Activated B cell treated with CpG ODN at 0.5 μM for 24 hours (primary cell): ENCODE measurements around the gene CLNK. TPM values are rescaled to one million over a fixed set of nuclear protein-coding genes. Genes with fewer than 3 reads are reported as not detected.
A peak's percentile ranks its signal among the peaks of the same experiment; 100 is the strongest.

Experiments used
- ATAC-seq: fragments of 200-7000 bp; cut with Tn5 transposase; one replicate; pipeline ENCODE4 v1.10.0; 2021; ENCODE audit warnings: low read depth, mild to moderate bottlenecking, moderate library complexity
- CTCF ChIA-PET: fragments of 350-600 bp; sonication (Branson Sonifier 250); formaldehyde crosslinking; loops from one replicate; lab custom pipeline; 2021; ENCODE audit warnings: antibody characterized with exemption; lab: Charles Lee
- POLR2A ChIA-PET: fragments of 350-600 bp; sonication (Branson Sonifier 250); formaldehyde crosslinking; loops from one replicate; lab custom pipeline; 2021; ENCODE audit warnings: antibody characterized with exemption; lab: Charles Lee
- DNase-seq: peaks from one replicate; pipeline ENCODE4 v3.0.0; 2022
- H3K27ac Mint-ChIP-seq: one replicate; pipeline ENCODE4 v1.8.0; 2020; ENCODE audit warnings: mixed read lengths
- H3K27me3 Mint-ChIP-seq: one replicate; pipeline ENCODE4 v1.8.0; 2021; ENCODE audit warnings: mixed read lengths
- H3K36me3 Mint-ChIP-seq: one replicate; pipeline ENCODE4 v1.8.0; 2021; ENCODE audit warnings: low read depth, mixed read lengths
- H3K4me1 Mint-ChIP-seq: one replicate; pipeline ENCODE4 v1.8.0; 2021; ENCODE audit warnings: mixed read lengths
- H3K4me3 Mint-ChIP-seq: one replicate; pipeline ENCODE4 v1.8.0; 2020; ENCODE audit warnings: mild to moderate bottlenecking, mixed read lengths
- H3K9me3 Mint-ChIP-seq: one replicate; pipeline ENCODE4 v1.8.0; 2020; ENCODE audit warnings: mixed read lengths
- intact Hi-C: fragments of 100-400 bp; cut with micrococcal nuclease; formaldehyde crosslinking; loops from one replicate; pipeline ENCODE4 v1.15.1; 2024
- total RNA-seq: library from RNA; stranded (reverse); gene quantifications from 2 replicates; pipeline ENCODE4 v1.2.3, GENCODE V29; 2022
- TF ChIP-seq, protein P1 (sequence below): fragments of 200-600 bp; IDR thresholded peaks from one replicate; pipeline ENCODE4 v1.8.0; 2022; ENCODE audit warnings: antibody characterized with exemption, mild to moderate bottlenecking

Gene CLNK, protein sequence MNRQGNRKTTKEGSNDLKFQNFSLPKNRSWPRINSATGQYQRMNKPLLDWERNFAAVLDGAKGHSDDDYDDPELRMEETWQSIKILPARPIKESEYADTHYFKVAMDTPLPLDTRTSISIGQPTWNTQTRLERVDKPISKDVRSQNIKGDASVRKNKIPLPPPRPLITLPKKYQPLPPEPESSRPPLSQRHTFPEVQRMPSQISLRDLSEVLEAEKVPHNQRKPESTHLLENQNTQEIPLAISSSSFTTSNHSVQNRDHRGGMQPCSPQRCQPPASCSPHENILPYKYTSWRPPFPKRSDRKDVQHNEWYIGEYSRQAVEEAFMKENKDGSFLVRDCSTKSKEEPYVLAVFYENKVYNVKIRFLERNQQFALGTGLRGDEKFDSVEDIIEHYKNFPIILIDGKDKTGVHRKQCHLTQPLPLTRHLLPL
- 0.37 and 0.58 TPM in 2 replicates for total RNA-seq

DNA sequence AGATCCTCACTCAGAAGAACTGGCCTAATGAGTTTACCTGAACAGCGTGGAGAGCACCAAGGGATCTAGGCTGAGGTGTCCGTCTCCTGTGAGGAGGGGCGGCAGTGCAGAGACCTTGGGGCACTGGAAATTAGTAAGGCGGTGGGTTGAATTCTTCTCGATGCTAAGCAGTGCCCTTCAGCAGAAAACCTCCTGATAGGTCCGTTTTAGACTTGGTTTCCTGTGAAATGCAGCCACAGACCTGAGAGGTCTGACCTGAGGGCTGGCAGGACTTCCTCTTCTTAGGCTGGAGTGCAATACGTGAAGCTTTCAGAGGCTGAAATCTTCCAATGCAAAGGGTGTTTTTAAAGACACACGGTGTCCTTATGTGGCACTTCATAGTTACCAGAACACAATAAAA is at the start of gene CLNK:
Gene CLNK (minus strand): TSS at position 138 of the 400 bp plus-strand sequence. CDS start 16,899 bp downstream, outside the sequence.
- TF ChIP-seq, protein P1, sequence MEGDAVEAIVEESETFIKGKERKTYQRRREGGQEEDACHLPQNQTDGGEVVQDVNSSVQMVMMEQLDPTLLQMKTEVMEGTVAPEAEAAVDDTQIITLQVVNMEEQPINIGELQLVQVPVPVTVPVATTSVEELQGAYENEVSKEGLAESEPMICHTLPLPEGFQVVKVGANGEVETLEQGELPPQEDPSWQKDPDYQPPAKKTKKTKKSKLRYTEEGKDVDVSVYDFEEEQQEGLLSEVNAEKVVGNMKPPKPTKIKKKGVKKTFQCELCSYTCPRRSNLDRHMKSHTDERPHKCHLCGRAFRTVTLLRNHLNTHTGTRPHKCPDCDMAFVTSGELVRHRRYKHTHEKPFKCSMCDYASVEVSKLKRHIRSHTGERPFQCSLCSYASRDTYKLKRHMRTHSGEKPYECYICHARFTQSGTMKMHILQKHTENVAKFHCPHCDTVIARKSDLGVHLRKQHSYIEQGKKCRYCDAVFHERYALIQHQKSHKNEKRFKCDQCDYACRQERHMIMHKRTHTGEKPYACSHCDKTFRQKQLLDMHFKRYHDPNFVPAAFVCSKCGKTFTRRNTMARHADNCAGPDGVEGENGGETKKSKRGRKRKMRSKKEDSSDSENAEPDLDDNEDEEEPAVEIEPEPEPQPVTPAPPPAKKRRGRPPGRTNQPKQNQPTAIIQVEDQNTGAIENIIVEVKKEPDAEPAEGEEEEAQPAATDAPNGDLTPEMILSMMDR: no peak
- peaks cover 55% of the 10 kb centered on the region for H3K4me1 Mint-ChIP-seq
- no peaks in the 10 kb centered on the region for H3K36me3 Mint-ChIP-seq
- H3K9me3 Mint-ChIP-seq: no peaks in the 10 kb centered on the region
- H3K27me3 Mint-ChIP-seq: no peaks in the 10 kb centered on the region
- ATAC-seq (peak; percentile 74), DNase-seq (no peak)
- intact Hi-C loops: loop anchor here (5.0 kb wide), 2 partner anchors 48 to 743 kb away; partner anchors contain the start of gene HS3ST1
- H3K4me3 Mint-ChIP-seq: peak within 1 kb of the TSS; percentile 78
- CTCF ChIA-PET: no interaction called here
- POLR2A ChIA-PET: interaction anchor here (0.9 kb wide), 1 partner anchor 11 kb away, joined by 3 read pairs; no protein-coding TSS in a partner anchor
- peak within 1 kb of the TSS; percentile 87 for H3K27ac Mint-ChIP-seq

DNA sequence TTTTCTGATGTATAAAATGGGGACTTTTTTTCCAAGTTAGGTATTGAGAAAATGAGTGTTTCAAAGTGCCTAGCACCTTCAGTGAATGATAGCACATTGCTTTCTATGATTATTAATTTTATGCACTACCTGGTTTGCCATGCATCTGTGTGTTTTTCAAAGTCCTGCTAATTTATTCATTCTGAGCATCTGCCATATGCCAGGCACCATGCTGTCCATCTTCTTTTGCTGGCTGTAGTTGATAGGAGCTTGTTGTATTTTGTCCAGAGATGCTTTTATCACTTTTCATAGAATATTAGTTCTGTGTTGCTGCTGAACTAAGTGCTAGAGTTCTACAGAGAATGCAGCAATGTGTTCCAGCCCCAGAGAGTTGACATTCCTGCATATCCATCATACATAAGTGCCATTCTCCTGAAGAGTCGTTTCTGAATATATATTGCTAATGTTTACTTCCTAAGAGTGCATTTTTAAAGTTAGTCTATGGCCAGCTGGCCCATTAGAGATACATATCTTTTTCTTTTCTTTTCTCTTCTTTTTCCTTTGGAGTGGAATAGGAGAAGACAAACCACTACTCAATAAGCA is 49.0 kb upstream of the CLNK start:
- Mint-ChIP-seq H3K27ac (no peak overlapping the region), H3K4me1 (peaks cover 47% of the 10 kb centered on the region), H3K36me3 (no peaks in the 10 kb centered on the region), H3K4me3 (no peak overlapping the region), H3K27me3 (no peaks in the 10 kb centered on the region), H3K9me3 (peaks cover 4% of the 10 kb centered on the region)
- DNase-seq (no peak), ATAC-seq (no peak)
- CTCF ChIA-PET: no interaction called here
- intact Hi-C loops: loop anchor here (5.0 kb wide), 2 partner anchors 46 to 694 kb away; partner anchors contain the start of gene HS3ST1
- TF ChIP-seq, protein P1: no peak
- POLR2A ChIA-PET: interaction anchor here (0.9 kb wide), 1 partner anchor 8 kb away, joined by 3 read pairs; no protein-coding TSS in a partner anchor

DNA sequence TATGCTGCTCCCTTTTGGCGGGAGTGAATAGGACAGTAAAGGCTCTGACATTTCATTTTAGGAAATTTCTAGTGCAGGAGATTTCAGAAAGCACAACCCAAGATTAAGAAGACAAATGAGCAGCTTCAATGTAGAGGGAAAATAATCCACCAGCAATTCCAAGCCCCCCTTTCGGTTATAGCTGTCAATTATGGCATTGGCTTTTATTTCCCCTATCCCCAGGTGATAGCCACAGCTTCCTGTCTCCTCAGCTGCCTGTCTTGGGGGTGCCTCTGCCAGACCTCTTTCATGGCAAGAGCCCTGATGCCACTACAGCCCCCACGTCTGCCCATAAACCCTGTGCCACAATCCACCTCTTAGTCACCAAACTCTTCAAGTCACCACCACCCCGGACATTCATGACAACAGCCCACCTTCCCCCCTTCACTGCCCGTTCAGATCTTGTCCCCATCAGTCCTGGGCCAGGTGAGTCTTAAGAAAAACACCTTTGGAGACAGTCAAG is 48.4 kb upstream of the CLNK start:
- H3K9me3 Mint-ChIP-seq: peaks cover 4% of the 10 kb centered on the region
- DNase-seq: no peak
- POLR2A ChIA-PET: interaction anchor here (0.8 to 0.9 kb wide), 2 partner anchors 9 kb away, joined by 3 read pairs; no protein-coding TSS in a partner anchor
- TF ChIP-seq, protein P1: no peak
- H3K36me3 Mint-ChIP-seq: no peaks in the 10 kb centered on the region
- peak overlapping the region; percentile 5 for H3K4me3 Mint-ChIP-seq
- H3K27ac Mint-ChIP-seq: peak overlapping the region; percentile 13
- intact Hi-C loops: loop anchor here (1.0 to 5.0 kb wide), 3 partner anchors 10 to 694 kb away; partner anchors contain the start of gene HS3ST1
- no peaks in the 10 kb centered on the region for H3K27me3 Mint-ChIP-seq
- peak; percentile 28 for ATAC-seq
- peaks cover 50% of the 10 kb centered on the region for H3K4me1 Mint-ChIP-seq
- CTCF ChIA-PET: no interaction called here

DNA sequence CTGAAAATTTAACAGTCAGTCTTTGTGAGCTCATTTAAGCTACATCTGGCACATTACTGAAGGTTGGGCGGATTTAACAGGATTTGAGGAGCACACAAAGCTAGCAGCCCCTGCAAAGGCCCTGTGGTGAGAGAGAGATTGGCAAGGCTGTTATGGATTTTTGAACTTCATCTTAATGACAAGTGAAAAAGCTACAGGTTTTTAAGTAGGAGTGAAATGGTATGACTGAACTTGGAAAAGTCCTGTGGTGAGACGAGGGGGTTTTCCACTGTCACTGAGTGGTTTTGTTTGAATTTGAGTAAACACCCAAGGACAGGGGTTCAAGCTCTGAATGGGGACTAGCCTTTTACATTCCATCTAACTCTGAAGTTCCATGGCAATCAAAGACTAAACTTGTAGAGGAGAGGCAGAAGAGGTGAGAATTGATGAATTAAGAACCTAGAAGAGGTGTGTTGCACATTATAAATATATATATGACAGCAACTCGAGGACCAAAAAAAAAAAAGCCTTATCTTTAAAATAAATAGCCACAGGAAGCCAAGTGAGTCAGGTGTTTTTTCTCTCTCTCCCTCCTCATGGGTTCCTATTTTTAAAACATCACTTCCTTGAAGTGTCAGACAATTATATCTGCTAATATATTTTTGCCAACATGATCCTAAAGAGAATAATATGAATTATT is 47.8 kb upstream of the CLNK start:
- Mint-ChIP-seq H3K9me3 (peaks cover 4% of the 10 kb centered on the region), H3K27ac (peak overlapping the region; percentile 22), H3K27me3 (no peaks in the 10 kb centered on the region), H3K36me3 (no peaks in the 10 kb centered on the region), H3K4me1 (peaks cover 56% of the 10 kb centered on the region), H3K4me3 (peak overlapping the region; percentile 33)
- intact Hi-C loops: loop anchor here (1.0 to 5.0 kb wide), 3 partner anchors 11 to 695 kb away; partner anchors contain the start of gene HS3ST1
- ATAC-seq: no peak
- TF ChIP-seq, protein P1: no peak
- no peak for DNase-seq
- POLR2A ChIA-PET: interaction anchor here (0.7 to 0.8 kb wide), 2 partner anchors 8 to 15 kb away, joined by 3 to 4 read pairs; no protein-coding TSS in a partner anchor
- CTCF ChIA-PET: no interaction called here
